Measurements from ENCODE around the gene SPNS2. TPM values are rescaled to one million over a fixed set of nuclear protein-coding genes. Genes with fewer than 3 reads are reported as not detected.

Gene SPNS2
- total RNA-seq, 1 donor from 2014 or later: 0.34 TPM

DNA sequence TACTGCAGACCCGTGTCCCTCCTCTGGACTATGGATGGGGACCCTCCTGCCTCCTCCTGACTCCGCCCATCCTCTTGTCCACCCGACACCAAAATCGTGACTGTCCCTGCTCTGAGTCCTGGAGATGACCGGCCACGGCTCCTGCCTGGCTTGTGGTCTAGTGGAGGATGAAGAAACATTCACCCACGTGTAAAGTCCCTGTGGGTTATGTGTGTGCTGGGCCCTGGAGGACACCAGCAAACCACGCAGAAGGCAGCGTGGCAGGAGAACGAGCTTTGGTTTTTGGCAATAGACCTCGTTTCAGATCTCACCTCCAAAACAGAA is 11.9 kb downstream of the SPNS2 start:
- DNase-seq (ENCODE audit: low spot score): no peak
- Histone ChIP-seq H3K4me1 (peaks cover 11% of the 10 kb centered on the region), H3K79me2 (ENCODE audit: low read depth) (no peaks in the 10 kb centered on the region), H4K20me1 (ENCODE audit: low read depth) (no peaks in the 10 kb centered on the region), H3K36me3 (no peaks in the 10 kb centered on the region), H3K9me3 (ENCODE audit: low read depth) (no peaks in the 10 kb centered on the region), H3F3A (ENCODE audit: low read depth) (peaks cover 2% of the 10 kb centered on the region), H3K27me3 (no peaks in the 10 kb centered on the region), H3K9ac (no peak overlapping the region), H3K4me3 (no peak overlapping the region), H2AFZ (replicated peaks) (no peak overlapping the region), H3K4me2 (no peak overlapping the region), H3K27ac (no peak overlapping the region)
- H3K4me1 Mint-ChIP-seq: peaks cover 2% of the 10 kb centered on the region
- H3K4me3 Mint-ChIP-seq: no peak overlapping the region
- H3K36me3 Mint-ChIP-seq: no peaks in the 10 kb centered on the region
- H3K9me3 Mint-ChIP-seq: no peaks in the 10 kb centered on the region
- H3K27ac Mint-ChIP-seq: no peak overlapping the region
- peaks cover 12% of the 10 kb centered on the region for H3K27me3 Mint-ChIP-seq (ENCODE audit: insufficient read depth, low read depth)
- TF ChIP-seq EZH2 (IDR thresholded peaks at IDR 0.05) (no peak), EZH2phosphoT487 (IDR thresholded peaks at IDR 0.05) (no peak), CTCF (IDR thresholded peaks at IDR 0.05) (no peak)

- no peaks in the 10 kb centered on the region for H3K9me3 Mint-ChIP-seq
These were observed 12.7 kb downstream of the SPNS2 start for GRCh38 chr17:4511199-4511932.

GRCh38 chr17:4512156-4513112 is 13.8 kb downstream of the SPNS2 start:
- Histone ChIP-seq H3K4me1 (peaks cover 11% of the 10 kb centered on the region), H3K79me2 (ENCODE audit: low read depth) (no peaks in the 10 kb centered on the region), H4K20me1 (ENCODE audit: low read depth) (no peaks in the 10 kb centered on the region), H3K36me3 (no peaks in the 10 kb centered on the region), H2AFZ (replicated peaks) (no peak overlapping the region), H3F3A (ENCODE audit: low read depth) (no peaks in the 10 kb centered on the region), H3K9ac (no peak overlapping the region), H3K4me3 (no peak overlapping the region), H3K9me3 (ENCODE audit: low read depth) (no peaks in the 10 kb centered on the region), H3K27me3 (no peaks in the 10 kb centered on the region), H3K27ac (no peak overlapping the region), H3K4me2 (no peak overlapping the region)
- Mint-ChIP-seq H3K4me3 (no peak overlapping the region), H3K27me3 (ENCODE audit: insufficient read depth, low read depth) (peaks cover 12% of the 10 kb centered on the region), H3K27ac (no peak overlapping the region), H3K36me3 (no peaks in the 10 kb centered on the region), H3K4me1 (peaks cover 2% of the 10 kb centered on the region), H3K9me3 (no peaks in the 10 kb centered on the region)
- DNase-seq (ENCODE audit: low spot score): no peak
- no peak for TF ChIP-seq EZH2phosphoT487 (IDR thresholded peaks at IDR 0.05)
- no peak for TF ChIP-seq CTCF (IDR thresholded peaks at IDR 0.05)
- no peak for TF ChIP-seq EZH2 (IDR thresholded peaks at IDR 0.05)

More at GRCh38 chr17:4511199-4511932, 12.7 kb downstream of the SPNS2 start:
- DNase-seq (ENCODE audit: low spot score): no peak
- H3K27ac Mint-ChIP-seq: peak overlapping the region; percentile 64
- H3K9ac ChIP-seq: no peak overlapping the region
- no peak overlapping the region for H3K4me2 ChIP-seq
- H3K27ac ChIP-seq: no peak overlapping the region
- peaks cover 11% of the 10 kb centered on the region for H3K4me1 ChIP-seq
- no peaks in the 10 kb centered on the region for H3K36me3 Mint-ChIP-seq
- peaks cover 12% of the 10 kb centered on the region for H3K27me3 Mint-ChIP-seq (ENCODE audit: insufficient read depth, low read depth)
- no peaks in the 10 kb centered on the region for H3K79me2 ChIP-seq (ENCODE audit: low read depth)
- H2AFZ ChIP-seq (replicated peaks): no peak overlapping the region
- peaks cover 2% of the 10 kb centered on the region for H3K4me1 Mint-ChIP-seq
- H3F3A ChIP-seq (ENCODE audit: low read depth): no peaks in the 10 kb centered on the region
- no peaks in the 10 kb centered on the region for H3K27me3 ChIP-seq
- no peak overlapping the region for H3K4me3 ChIP-seq
- no peaks in the 10 kb centered on the region for H3K36me3 ChIP-seq
- TF ChIP-seq CTCF (IDR thresholded peaks at IDR 0.05) (no peak), EZH2phosphoT487 (IDR thresholded peaks at IDR 0.05) (no peak), EZH2 (IDR thresholded peaks at IDR 0.05) (no peak)
- no peaks in the 10 kb centered on the region for H4K20me1 ChIP-seq (ENCODE audit: low read depth)
- peak overlapping the region; percentile 4 for H3K4me3 Mint-ChIP-seq
- no peaks in the 10 kb centered on the region for H3K9me3 ChIP-seq (ENCODE audit: low read depth)

All from neural progenitor cell (in vitro differentiated cells).